Embryonic facial prominence (tissue), 1 donor: ENCODE measurements around the gene ZBTB2.
"Not testable (repeated sequence)": the region's sequence is repeated elsewhere in the genome, so short reads cannot be mapped to it uniquely, and the experiment has no call there.

Source experiments
- DNase-seq: peaks from one replicate; pipeline ENCODE4 v3.0.0-alpha.2; 2016; ENCODE audit errors: extremely low spot score

Gene ZBTB2

DNA sequence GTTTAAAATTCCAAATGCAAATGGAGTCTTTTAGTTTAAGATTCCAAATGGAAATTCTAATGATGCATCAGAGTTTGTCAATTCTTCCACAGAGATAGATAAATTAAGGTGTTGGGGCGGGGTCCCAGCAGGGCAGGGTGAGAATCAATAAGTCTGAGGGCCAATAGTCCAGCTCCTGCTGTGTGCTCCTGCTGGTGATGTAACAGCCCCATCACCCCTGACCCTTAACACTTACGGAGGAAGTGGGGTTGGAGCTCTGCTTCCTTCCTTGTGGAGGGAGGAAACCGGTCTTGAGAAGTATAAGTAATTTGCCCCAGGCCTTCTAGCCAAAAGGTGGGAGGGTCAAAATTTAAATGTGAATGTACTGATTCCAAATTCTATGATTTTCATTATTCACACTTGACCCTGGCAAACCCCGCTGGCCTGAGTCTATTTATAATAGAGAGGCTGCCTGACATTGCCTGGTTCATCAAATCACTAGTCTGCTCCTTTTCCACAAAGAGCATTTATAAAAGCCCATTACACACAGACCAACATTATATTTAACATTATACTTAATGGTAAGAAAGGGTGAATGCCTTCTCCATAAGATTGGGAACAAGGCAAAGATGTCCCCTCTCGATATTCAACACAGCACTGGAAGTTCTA is 17.2 kb downstream of the ZBTB2 start:
- no peak for DNase-seq

- no peak for DNase-seq
Observed at GRCh38 chr6:151372164-151372563, 19.2 kb downstream of the ZBTB2 start.

GRCh38 chr6:151370509-151371078 is 20.8 kb downstream of the ZBTB2 start:
- no peak for DNase-seq

DNA sequence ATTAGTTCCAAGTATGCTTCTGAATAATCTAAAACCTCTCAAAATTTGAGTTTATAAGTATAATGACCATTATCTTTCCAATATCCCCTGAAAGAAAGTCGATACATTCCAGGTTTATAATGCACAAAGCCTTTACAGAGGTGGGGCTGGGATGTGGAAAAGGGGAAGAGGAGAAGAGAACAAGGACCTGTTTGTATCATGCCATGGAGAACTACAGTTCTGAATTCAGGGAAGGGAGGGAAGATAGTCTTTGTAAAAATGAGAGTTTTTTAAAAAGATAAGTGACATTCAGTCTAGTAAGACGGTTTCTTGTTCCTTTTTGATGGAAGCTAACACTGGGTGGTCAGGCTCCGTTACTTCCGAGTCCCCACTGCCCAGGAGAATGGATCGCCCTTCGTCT is 26.1 kb downstream of the ZBTB2 start:
- no peak for DNase-seq

DNA sequence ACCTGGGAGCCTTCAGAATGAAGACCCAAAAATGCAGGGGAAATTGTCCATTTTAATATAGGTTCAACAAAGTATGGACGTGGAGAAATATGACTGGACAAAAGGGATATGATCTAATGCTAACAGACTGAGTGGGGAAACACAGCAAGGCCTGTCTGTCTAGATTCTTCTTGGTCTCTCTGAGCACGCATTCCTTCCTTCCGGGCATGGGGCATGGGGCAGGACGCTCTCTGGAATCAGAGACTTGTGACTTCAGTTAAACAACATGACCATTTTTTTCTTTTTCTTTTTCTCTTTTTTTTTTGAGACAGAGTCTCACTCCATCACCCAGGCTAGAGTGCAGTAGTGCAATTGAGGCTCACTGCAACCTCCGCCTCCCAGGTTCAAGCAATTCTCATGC is 31.9 kb downstream of the ZBTB2 start:
- no peak for DNase-seq

DNA sequence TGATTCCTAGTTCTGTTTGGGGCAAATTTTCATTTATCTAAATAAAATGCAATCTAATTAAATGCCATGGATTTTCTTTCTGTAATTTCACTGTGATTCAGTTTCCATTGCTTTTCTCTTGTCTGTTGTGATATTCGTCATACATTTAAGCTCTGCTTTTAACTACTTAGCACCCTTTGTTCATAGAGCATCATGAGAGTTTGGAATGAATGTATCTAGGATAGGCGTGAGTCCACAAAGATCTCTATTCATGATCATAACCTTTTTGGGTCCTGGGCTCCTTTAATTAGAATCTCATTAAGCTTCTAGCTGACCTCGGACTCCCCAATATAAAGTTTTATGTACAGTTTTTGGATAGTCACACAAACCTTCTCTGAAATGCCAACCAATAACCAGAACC is 32.9 kb downstream of the ZBTB2 start:
- DNase-seq = no peak

- DNase-seq = no peak
Observed at GRCh38 chr6:151357758-151358436, 33.5 kb downstream of the ZBTB2 start.

DNA sequence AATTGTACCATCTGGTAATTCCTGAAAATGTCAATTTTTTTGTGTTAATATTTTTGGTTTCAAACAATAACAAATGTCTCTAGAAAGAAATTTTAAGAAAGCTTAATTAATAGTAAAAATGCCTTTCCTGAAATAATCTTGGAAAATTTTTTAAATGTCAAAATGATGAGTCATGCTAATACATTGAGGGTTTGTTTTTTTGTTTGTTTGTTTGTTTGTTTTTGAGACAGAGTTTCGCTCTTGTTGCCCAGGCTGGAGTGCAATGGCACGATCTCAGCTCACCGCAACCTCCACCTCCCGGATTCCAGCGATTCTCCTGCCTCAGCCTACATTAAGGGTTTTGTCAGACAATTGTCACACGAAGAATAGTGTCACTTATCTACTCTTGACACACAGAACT is 34.4 kb downstream of the ZBTB2 start:
- DNase-seq = not testable (repeated sequence)

GRCh38 chr6:151353795-151354194 is 37.6 kb downstream of the ZBTB2 start:
- DNase-seq = no peak

GRCh38 chr6:151352410-151353396 is 38.7 kb downstream of the ZBTB2 start:
- DNase-seq = no peak

DNA sequence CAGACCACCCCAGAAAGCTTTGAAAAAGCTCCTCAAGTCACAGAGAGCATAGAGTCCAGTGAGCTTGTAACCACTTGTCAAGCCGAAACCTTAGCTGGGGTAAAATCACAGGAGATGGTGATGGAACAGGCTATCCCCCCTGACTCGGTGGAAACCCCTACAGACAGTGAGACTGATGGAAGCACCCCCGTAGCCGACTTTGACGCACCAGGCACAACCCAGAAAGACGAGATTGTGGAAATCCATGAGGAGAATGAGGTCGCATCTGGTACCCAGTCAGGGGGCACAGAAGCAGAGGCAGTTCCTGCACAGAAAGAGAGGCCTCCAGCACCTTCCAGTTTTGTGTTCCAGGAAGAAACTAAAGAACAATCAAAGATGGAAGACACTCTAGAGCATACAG is 39.6 kb downstream of the ZBTB2 start:
- DNase-seq = no peak

- no peak for DNase-seq
Observed at GRCh38 chr6:151351146-151351700, 40.1 kb downstream of the ZBTB2 start.

DNA sequence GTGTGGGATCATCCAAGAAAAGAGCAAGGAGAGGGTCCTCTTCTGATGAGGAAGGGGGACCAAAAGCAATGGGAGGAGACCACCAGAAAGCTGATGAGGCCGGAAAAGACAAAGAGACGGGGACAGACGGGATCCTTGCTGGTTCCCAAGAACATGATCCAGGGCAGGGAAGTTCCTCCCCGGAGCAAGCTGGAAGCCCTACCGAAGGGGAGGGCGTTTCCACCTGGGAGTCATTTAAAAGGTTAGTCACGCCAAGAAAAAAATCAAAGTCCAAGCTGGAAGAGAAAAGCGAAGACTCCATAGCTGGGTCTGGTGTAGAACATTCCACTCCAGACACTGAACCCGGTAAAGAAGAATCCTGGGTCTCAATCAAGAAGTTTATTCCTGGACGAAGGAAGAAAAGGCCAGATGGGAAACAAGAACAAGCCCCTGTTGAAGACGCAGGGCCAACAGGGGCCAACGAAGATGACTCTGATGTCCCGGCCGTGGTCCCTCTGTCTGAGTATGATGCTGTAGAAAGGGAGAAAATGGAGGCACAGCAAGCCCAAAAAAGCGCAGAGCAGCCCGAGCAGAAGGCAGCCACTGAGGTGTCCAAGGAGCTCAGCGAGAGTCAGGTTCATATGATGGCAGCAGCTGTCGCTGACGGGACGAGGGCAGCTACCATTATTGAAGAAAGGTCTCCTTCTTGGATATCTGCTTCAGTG is 40.8 kb downstream of the ZBTB2 start:
- DNase-seq = no peak

- DNase-seq = no peak
Observed at GRCh38 chr6:151349651-151350270, 41.6 kb downstream of the ZBTB2 start.

- not testable (repeated sequence) for DNase-seq
Observed at GRCh38 chr6:151342750-151343149, 48.6 kb downstream of the ZBTB2 start.

DNA sequence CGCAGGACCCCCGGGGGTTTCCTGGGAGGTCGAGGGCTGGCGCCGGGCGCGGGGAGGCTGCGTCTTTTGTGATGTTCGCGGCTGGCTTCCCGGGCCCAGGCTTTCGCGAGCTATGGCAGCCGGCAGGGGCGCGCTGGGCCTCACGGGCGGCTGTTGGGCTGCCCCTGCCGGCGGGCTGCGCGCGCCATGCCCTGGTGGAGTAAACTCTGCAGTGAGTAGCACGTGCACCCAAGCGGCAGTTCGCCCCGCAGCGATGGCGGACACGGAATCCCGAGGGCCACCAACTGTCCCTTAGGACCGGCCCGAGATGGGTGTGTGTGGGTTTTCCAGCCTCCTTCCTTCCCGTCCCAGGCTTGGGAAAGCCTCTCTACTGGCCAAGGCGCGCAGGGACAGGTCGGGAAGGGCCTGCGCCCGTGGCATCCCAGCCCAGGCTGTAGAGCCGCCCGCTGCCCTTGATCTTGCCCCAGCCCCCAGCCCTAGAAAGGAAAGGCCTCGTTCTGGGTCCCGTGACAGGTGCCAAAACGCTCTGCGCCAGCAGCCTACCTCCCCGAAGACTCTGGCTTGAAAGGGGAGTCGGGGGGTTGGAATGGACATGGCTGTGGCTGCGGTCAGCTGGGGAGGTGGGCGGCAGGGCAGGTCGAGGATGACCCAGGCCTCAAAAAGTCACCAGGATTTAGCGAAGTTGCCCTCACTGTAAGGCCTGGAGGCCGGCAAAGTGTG is 49.7 kb downstream of the ZBTB2 start:
- no peak for DNase-seq

- no peak for DNase-seq
Observed at GRCh38 chr6:151340219-151340978, 51.0 kb downstream of the ZBTB2 start.

- DNase-seq = no peak
Observed at GRCh38 chr6:151339369-151339768, 52.0 kb downstream of the ZBTB2 start.

- DNase-seq = no peak
Observed at GRCh38 chr6:151338651-151339200, 52.6 kb downstream of the ZBTB2 start.
